ENCODE measurements around the gene SLC7A5. TPM values are rescaled to one million over a fixed set of nuclear protein-coding genes. Genes with fewer than 3 reads are reported as not detected.
"Not testable (repeated sequence)": the region's sequence is repeated elsewhere in the genome, so short reads cannot be mapped to it uniquely, and the experiment has no call there.

The SLC7A5 gene
- total RNA-seq, 1 donor: 33.8 TPM

- Histone ChIP-seq H3K9me3 (ENCODE audit: low read depth, low read length) (no peaks in the 10 kb centered on the region), H3K4me1 (ENCODE audit: insufficient read depth, low read length) (no peaks in the 10 kb centered on the region), H3K4me3 (ENCODE audit: low read length) (no peak overlapping the region), H3K27me3 (ENCODE audit: insufficient read depth, low read length) (no peaks in the 10 kb centered on the region)
Measured at GRCh38 chr16:87828071-87828906, 41.0 kb downstream of the SLC7A5 start.

- H3K27me3 ChIP-seq (ENCODE audit: insufficient read depth, low read length); H3K4me3 ChIP-seq (ENCODE audit: low read length); H3K9me3 ChIP-seq (ENCODE audit: low read depth, low read length); H3K4me1 ChIP-seq (ENCODE audit: insufficient read depth, low read length): not testable (repeated sequence)
Measured at GRCh38 chr16:87827588-87827915, 41.8 kb downstream of the SLC7A5 start.

GRCh38 chr16:87826798-87827587 is 42.3 kb downstream of the SLC7A5 start:
- Histone ChIP-seq H3K4me3 (ENCODE audit: low read length) (no peak overlapping the region), H3K4me1 (ENCODE audit: insufficient read depth, low read length) (no peaks in the 10 kb centered on the region), H3K27me3 (ENCODE audit: insufficient read depth, low read length) (no peaks in the 10 kb centered on the region), H3K9me3 (ENCODE audit: low read depth, low read length) (no peaks in the 10 kb centered on the region)

GRCh38 chr16:87826407-87826797 is 42.9 kb downstream of the SLC7A5 start:
- H3K9me3 ChIP-seq (ENCODE audit: low read depth, low read length); H3K27me3 ChIP-seq (ENCODE audit: insufficient read depth, low read length); H3K4me3 ChIP-seq (ENCODE audit: low read length); H3K4me1 ChIP-seq (ENCODE audit: insufficient read depth, low read length): not testable (repeated sequence)

GRCh38 chr16:87825842-87826120 is 43.5 kb downstream of the SLC7A5 start:
- not testable (repeated sequence) for H3K4me3 ChIP-seq (ENCODE audit: low read length); H3K4me1 ChIP-seq (ENCODE audit: insufficient read depth, low read length); H3K9me3 ChIP-seq (ENCODE audit: low read depth, low read length); H3K27me3 ChIP-seq (ENCODE audit: insufficient read depth, low read length)

GRCh38 chr16:87824991-87825841 is 44.1 kb downstream of the SLC7A5 start:
- H3K4me3 ChIP-seq (ENCODE audit: low read length): no peak overlapping the region
- no peaks in the 10 kb centered on the region for H3K4me1 ChIP-seq (ENCODE audit: insufficient read depth, low read length)
- H3K27me3 ChIP-seq (ENCODE audit: insufficient read depth, low read length): no peaks in the 10 kb centered on the region
- no peaks in the 10 kb centered on the region for H3K9me3 ChIP-seq (ENCODE audit: low read depth, low read length)

GRCh38 chr16:87824016-87824990 is 45.0 kb downstream of the SLC7A5 start:
- no peaks in the 10 kb centered on the region for H3K4me1 ChIP-seq (ENCODE audit: insufficient read depth, low read length)
- no peaks in the 10 kb centered on the region for H3K27me3 ChIP-seq (ENCODE audit: insufficient read depth, low read length)
- no peak overlapping the region for H3K4me3 ChIP-seq (ENCODE audit: low read length)

GRCh38 chr16:87823181-87823929 is 46.0 kb downstream of the SLC7A5 start:
- Histone ChIP-seq H3K27me3 (ENCODE audit: insufficient read depth, low read length) (no peaks in the 10 kb centered on the region), H3K4me3 (ENCODE audit: low read length) (no peak overlapping the region), H3K4me1 (ENCODE audit: insufficient read depth, low read length) (no peaks in the 10 kb centered on the region), H3K9me3 (ENCODE audit: low read depth, low read length) (no peaks in the 10 kb centered on the region)

More at GRCh38 chr16:87824016-87824990, 45.0 kb downstream of the SLC7A5 start:
- H3K9me3 ChIP-seq (ENCODE audit: low read depth, low read length): no peaks in the 10 kb centered on the region

GRCh38 chr16:87822108-87822970 is 47.0 kb downstream of the SLC7A5 start:
- no peaks in the 10 kb centered on the region for H3K4me1 ChIP-seq (ENCODE audit: insufficient read depth, low read length)
- H3K27me3 ChIP-seq (ENCODE audit: insufficient read depth, low read length): no peaks in the 10 kb centered on the region
- no peak overlapping the region for H3K4me3 ChIP-seq (ENCODE audit: low read length)

GRCh38 chr16:87821376-87822107 is 47.8 kb downstream of the SLC7A5 start:
- no peaks in the 10 kb centered on the region for H3K4me1 ChIP-seq (ENCODE audit: insufficient read depth, low read length)
- no peaks in the 10 kb centered on the region for H3K9me3 ChIP-seq (ENCODE audit: low read depth, low read length)
- H3K27me3 ChIP-seq (ENCODE audit: insufficient read depth, low read length): no peaks in the 10 kb centered on the region
- H3K4me3 ChIP-seq (ENCODE audit: low read length): no peak overlapping the region

More at GRCh38 chr16:87822108-87822970, 47.0 kb downstream of the SLC7A5 start:
- no peaks in the 10 kb centered on the region for H3K9me3 ChIP-seq (ENCODE audit: low read depth, low read length)

- no peaks in the 10 kb centered on the region for H3K27me3 ChIP-seq (ENCODE audit: insufficient read depth, low read length)
- H3K9me3 ChIP-seq (ENCODE audit: low read depth, low read length): no peaks in the 10 kb centered on the region
- H3K4me3 ChIP-seq (ENCODE audit: low read length): no peak overlapping the region
- no peaks in the 10 kb centered on the region for H3K4me1 ChIP-seq (ENCODE audit: insufficient read depth, low read length)
Measured at GRCh38 chr16:87819983-87820382, 49.3 kb downstream of the SLC7A5 start.

GRCh38 chr16:87819282-87819681 is 50.0 kb downstream of the SLC7A5 start:
- H3K27me3 ChIP-seq (ENCODE audit: insufficient read depth, low read length): no peaks in the 10 kb centered on the region
- H3K4me3 ChIP-seq (ENCODE audit: low read length): no peak overlapping the region
- H3K9me3 ChIP-seq (ENCODE audit: low read depth, low read length): no peaks in the 10 kb centered on the region
- no peaks in the 10 kb centered on the region for H3K4me1 ChIP-seq (ENCODE audit: insufficient read depth, low read length)
